Measurements from ENCODE around the gene EXOC6B. TPM values are rescaled to one million over a fixed set of nuclear protein-coding genes. Genes with fewer than 3 reads are reported as not detected.

Gene EXOC6B
- total RNA-seq, 1 experiment from 2014 or later: 40.1 TPM

GRCh38 chr2:72149556-72150156 is 676.2 kb downstream of the EXOC6B start:
- DNase-seq: no peak
- peaks cover 88% of the 10 kb centered on the region for H3K27me3 Mint-ChIP-seq (ENCODE audit: low read depth)
- H3K9me3 ChIP-seq (ENCODE audit: control insufficient read depth, low read depth, low read length): no peaks in the 10 kb centered on the region
- no peak overlapping the region for H4K91ac ChIP-seq (ENCODE audit: insufficient read length, low read depth, low read length)
- no peak overlapping the region for H3K27ac ChIP-seq (ENCODE audit: insufficient read length, low read depth, low read length)
- peaks cover 51% of the 10 kb centered on the region for H3K27me3 ChIP-seq (ENCODE audit: insufficient read depth, low read length)
- peaks cover 25 to 41% of the 10 kb centered on the region in 2 experiments for H3K4me1 Mint-ChIP-seq
- H2BK5ac ChIP-seq (ENCODE audit: insufficient read length, low read length): no peak overlapping the region
- H3K23me2 ChIP-seq (ENCODE audit: insufficient read length, low read depth, low read length, poor library complexity, severe bottlenecking): peaks cover 25% of the 10 kb centered on the region
- H3K4me3 Mint-ChIP-seq: peak overlapping the region; percentile 63 to 91
- H2AFZ ChIP-seq (ENCODE audit: low read length): no peak overlapping the region
- peaks cover 5% of the 10 kb centered on the region for H4K20me1 ChIP-seq (ENCODE audit: control insufficient read depth, insufficient read depth, insufficient read length)
- H3K27ac Mint-ChIP-seq: no peak overlapping the region; a peak in 1 of 7 replicates
- no peak overlapping the region for H2BK15ac ChIP-seq (ENCODE audit: low read depth, low read length)
- no peak overlapping the region; the same call in 1 of the 2 replicates for H3K14ac ChIP-seq (ENCODE audit: insufficient read depth, low read length)
- H3K23ac ChIP-seq (ENCODE audit: insufficient read length, low read depth, low read length): no peak overlapping the region
- no peak overlapping the region for H2AK5ac ChIP-seq (ENCODE audit: insufficient read length, low read length)
- peaks cover 0 to 3% of the 10 kb centered on the region in 2 experiments; a peak in 2 of 5 replicates for H3K9me3 Mint-ChIP-seq
- no peaks in the 10 kb centered on the region for H3K79me1 ChIP-seq (ENCODE audit: insufficient read depth, low read depth, low read length, poor library complexity, severe bottlenecking)
- no peaks in the 10 kb centered on the region; a peak in 1 of 7 replicates for H3K36me3 Mint-ChIP-seq (ENCODE audit: insufficient read depth in 1 of 3, low read depth in 3 of 3)
- H4K5ac ChIP-seq (ENCODE audit: insufficient read length, low read depth, low read length): no peak overlapping the region
- H3T11ph ChIP-seq (ENCODE audit: low read length): no peak overlapping the region
- H3K56ac ChIP-seq (ENCODE audit: insufficient read length, low read depth, low read length): no peak overlapping the region
- H3K4me2 ChIP-seq (ENCODE audit: insufficient read depth, insufficient read length, low read length): peak overlapping the region; percentile 66
- no peak overlapping the region for H2BK120ac ChIP-seq (ENCODE audit: low read depth, low read length, poor library complexity, severe bottlenecking)
- H3K4me1 ChIP-seq (ENCODE audit: insufficient read depth, low read length): no peaks in the 10 kb centered on the region; the same call in 1 of the 2 replicates
- TF ChIP-seq, protein P1, sequence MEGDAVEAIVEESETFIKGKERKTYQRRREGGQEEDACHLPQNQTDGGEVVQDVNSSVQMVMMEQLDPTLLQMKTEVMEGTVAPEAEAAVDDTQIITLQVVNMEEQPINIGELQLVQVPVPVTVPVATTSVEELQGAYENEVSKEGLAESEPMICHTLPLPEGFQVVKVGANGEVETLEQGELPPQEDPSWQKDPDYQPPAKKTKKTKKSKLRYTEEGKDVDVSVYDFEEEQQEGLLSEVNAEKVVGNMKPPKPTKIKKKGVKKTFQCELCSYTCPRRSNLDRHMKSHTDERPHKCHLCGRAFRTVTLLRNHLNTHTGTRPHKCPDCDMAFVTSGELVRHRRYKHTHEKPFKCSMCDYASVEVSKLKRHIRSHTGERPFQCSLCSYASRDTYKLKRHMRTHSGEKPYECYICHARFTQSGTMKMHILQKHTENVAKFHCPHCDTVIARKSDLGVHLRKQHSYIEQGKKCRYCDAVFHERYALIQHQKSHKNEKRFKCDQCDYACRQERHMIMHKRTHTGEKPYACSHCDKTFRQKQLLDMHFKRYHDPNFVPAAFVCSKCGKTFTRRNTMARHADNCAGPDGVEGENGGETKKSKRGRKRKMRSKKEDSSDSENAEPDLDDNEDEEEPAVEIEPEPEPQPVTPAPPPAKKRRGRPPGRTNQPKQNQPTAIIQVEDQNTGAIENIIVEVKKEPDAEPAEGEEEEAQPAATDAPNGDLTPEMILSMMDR (conservative IDR thresholded peaks at IDR 0.05): no peak
- no peak overlapping the region for H2BK12ac ChIP-seq (ENCODE audit: insufficient read length, low read depth, low read length)
- no CpG with 5 or more reads among the region's 45 CpGs for WGBS (ENCODE audit: extremely low coverage, insufficient read length, low lambda C conversion rate)
- no peak overlapping the region for H2BK20ac ChIP-seq (ENCODE audit: low read depth, low read length, poor library complexity, severe bottlenecking)
- no peak overlapping the region for H3K4ac ChIP-seq (ENCODE audit: low read depth, low read length)
- H3K18ac ChIP-seq (ENCODE audit: insufficient read length, low read depth, low read length): no peak overlapping the region
- no peak overlapping the region for H4K8ac ChIP-seq (replicated peaks; ENCODE audit: insufficient read length, low read depth, low read length)
- no peaks in the 10 kb centered on the region for H3K79me2 ChIP-seq (ENCODE audit: insufficient read depth, low read length)
- H3K9ac ChIP-seq (ENCODE audit: extremely low read depth, insufficient read length, low read length): no peak overlapping the region
